HG02763 (cell line): ENCODE data around the gene MYO1F.

Experiments used
- ATAC-seq: cut with Tn5 transposase; IDR thresholded peaks from one replicate; pipeline ENCODE4 v1.9.1; 2021; ENCODE audit warnings: mild to moderate bottlenecking, moderate library complexity; ENCODE audit not compliant: unreplicated experiment

The MYO1F gene

GRCh38 chr19:8473648-8474476 lies 103.4 kb downstream of the MYO1F start:
- ATAC-seq, result no peak
